GM23338 (cell line): ENCODE measurements around the gene FBXO15. TPM values are rescaled to one million over a fixed set of nuclear protein-coding genes. Genes with fewer than 3 reads are reported as not detected.

ENCODE experiments used
- ATAC-seq: fragments of 200-7000 bp; cut with Tn5 transposase; 3 replicates; pipeline ENCODE4 v1.9.1; 2020
- DNase-seq: peaks from one replicate; pipeline ENCODE4 v3.0.0-alpha.2; 2015; ENCODE audit warnings: low spot score
- H2AFZ ChIP-seq: fragments of 200-600 bp; sonication (generic); 2 replicates; pipeline ENCODE4 v1.8.0; 2016; ENCODE audit warnings: antibody characterized with exemption, mild to moderate bottlenecking, moderate library complexity
- H3F3A ChIP-seq: fragments of 200-600 bp; sonication (generic); replicated peaks from 2 replicates; pipeline ENCODE4 v1.8.0; 2017; ENCODE audit warnings: antibody characterized with exemption, mixed run types, low read depth
- H3K27ac ChIP-seq: fragments of 200-600 bp; sonication (generic); 2 replicates; pipeline ENCODE4 v1.6.1; 2016; ENCODE audit warnings: low read depth
- H3K27me3 ChIP-seq: fragments of 200-600 bp; sonication (generic); 2 replicates; pipeline ENCODE4 v1.8.0; 2016; ENCODE audit warnings: mild to moderate bottlenecking, mixed run types, moderate library complexity; ENCODE audit not compliant: insufficient read depth
- H3K36me3 ChIP-seq: fragments of 200-600 bp; sonication (generic); 2 replicates; pipeline ENCODE4 v1.8.0; 2016; ENCODE audit warnings: mild to moderate bottlenecking; ENCODE audit not compliant: insufficient read depth
- H3K4me1 ChIP-seq: fragments of 200-600 bp; sonication (generic); 2 replicates; pipeline ENCODE4 v1.8.0; 2016; ENCODE audit warnings: mild to moderate bottlenecking, moderate library complexity; ENCODE audit not compliant: insufficient read depth
- H3K4me2 ChIP-seq: fragments of 200-600 bp; sonication (generic); 2 replicates; pipeline ENCODE4 v1.7.1; 2017; ENCODE audit warnings: mixed run types
- H3K4me3 ChIP-seq: fragments of 200-600 bp; sonication (generic); 2 replicates; pipeline ENCODE4 v1.6.1; 2016; ENCODE audit warnings: mixed run types
- H3K79me2 ChIP-seq: fragments of 200-600 bp; sonication (generic); replicated peaks from 2 replicates; pipeline ENCODE4 v1.8.0; 2017; ENCODE audit warnings: mild to moderate bottlenecking; ENCODE audit not compliant: insufficient read depth
- H3K9me2 ChIP-seq: fragments of 200-600 bp; sonication (generic); 2 replicates; pipeline ENCODE4 v1.8.0; 2017; ENCODE audit not compliant: insufficient read depth
- H4K20me1 ChIP-seq: fragments of 200-600 bp; sonication (generic); replicated peaks from 2 replicates; pipeline ENCODE4 v1.8.0; 2017; ENCODE audit warnings: mild to moderate bottlenecking; ENCODE audit not compliant: insufficient read depth
- H3K27ac Mint-ChIP-seq: 2 replicates; pipeline ENCODE4 v1.8.0; 2020; ENCODE audit warnings: inconsistent platforms, mild to moderate bottlenecking, moderate library complexity, mixed read lengths
- H3K27me3 Mint-ChIP-seq: 3 replicates; pipeline ENCODE4 v1.8.0; 2022; ENCODE audit warnings: low read depth, mild to moderate bottlenecking, moderate library complexity, mixed read lengths, inconsistent platforms; ENCODE audit not compliant: insufficient read depth, poor library complexity
- H3K36me3 Mint-ChIP-seq: 3 replicates; pipeline ENCODE4 v1.8.0; 2021; ENCODE audit warnings: low read depth, mild to moderate bottlenecking, inconsistent platforms, moderate library complexity, mixed read lengths
- H3K4me1 Mint-ChIP-seq: 3 replicates; pipeline ENCODE4 v1.8.0; 2020; ENCODE audit warnings: mild to moderate bottlenecking, inconsistent platforms, mixed read lengths
- H3K4me3 Mint-ChIP-seq: 3 replicates; pipeline ENCODE4 v1.8.0; 2021; ENCODE audit warnings: moderate library complexity, mild to moderate bottlenecking, inconsistent platforms, mixed read lengths
- H3K9me3 Mint-ChIP-seq: 3 replicates; pipeline ENCODE4 v1.8.0; 2020; ENCODE audit warnings: moderate library complexity, mild to moderate bottlenecking, inconsistent platforms, mixed read lengths
- CTCF ChIP-seq, 2 experiments: fragments of 200-600 bp in 1 of 2; sonication (generic) in 1 of 2; conservative IDR thresholded peaks; 2 replicates each; pipeline versions ENCODE4 v1.5.1 to v1.6.1; 2016 to 2017; ENCODE audit warnings: antibody characterized with exemption in 2 of 2, low read depth in 2 of 2, mild to moderate bottlenecking in 2 of 2, moderate library complexity in 1 of 2
- ETS1 ChIP-seq: IDR thresholded peaks from 2 replicates; pipeline ENCODE4 v1.6.1; 2016; ENCODE audit warnings: antibody characterized with exemption
- EZH2 ChIP-seq: fragments of 200-600 bp; sonication (generic); IDR thresholded peaks from one replicate; pipeline ENCODE4 v1.8.0; 2017; ENCODE audit warnings: antibody characterized with exemption, mild to moderate bottlenecking, low read depth; ENCODE audit not compliant: unreplicated experiment
- EZH2phosphoT487 ChIP-seq: fragments of 200-600 bp; sonication (generic); IDR thresholded peaks from one replicate; pipeline ENCODE4 v1.8.1; 2018; ENCODE audit warnings: antibody characterized with exemption; ENCODE audit not compliant: unreplicated experiment
- JUNB ChIP-seq: IDR thresholded peaks from one replicate; pipeline ENCODE4 v1.6.1; 2016; ENCODE audit warnings: antibody characterized with exemption; ENCODE audit not compliant: unreplicated experiment
- REST ChIP-seq: IDR thresholded peaks from one replicate; pipeline ENCODE4 v1.6.1; 2018; ENCODE audit warnings: antibody characterized with exemption; ENCODE audit not compliant: unreplicated experiment
- STAT1 ChIP-seq: IDR thresholded peaks from one replicate; pipeline ENCODE4 v1.6.1; 2016; ENCODE audit warnings: antibody characterized with exemption; ENCODE audit not compliant: unreplicated experiment
- ZNF114 ChIP-seq: fragments of 250-450 bp; sonication (Bioruptor Pico); IDR thresholded peaks from 2 replicates; pipeline ENCODE4 v1.5.0; 2020; ENCODE audit warnings: mild to moderate bottlenecking, moderate library complexity
- ZNF331 ChIP-seq: fragments of 250-450 bp; sonication (Bioruptor Pico); IDR thresholded peaks from 2 replicates; pipeline ENCODE4 v1.5.0; 2020; ENCODE audit warnings: low read depth, mild to moderate bottlenecking, moderate library complexity
- polyA plus RNA-seq: library from polyadenylated mRNA; unstranded; fragments of >200 nt; fragmentation: Nextera tagmentation; extraction: Ambion mirVana; gene quantifications from 2 replicates; pipeline ENCODE4 v1.2.1, GENCODE V29; 2016
- total RNA-seq: library from RNA; depleted of rRNA; stranded (reverse); fragments of >200 nt; shearing (Covaris generic); gene quantifications from 2 replicates; pipeline ENCODE4 v1.2.3, GENCODE V29; 2014

Gene FBXO15
- total and polyA plus RNA-seq, 2 experiments from 2014 or later: 0.21 to 0.53 TPM

- no peak for TF ChIP-seq ETS1
- no peak for TF ChIP-seq JUNB
- TF ChIP-seq EZH2: no peak
- no peak for TF ChIP-seq EZH2phosphoT487
- TF ChIP-seq ZNF114 (CRISPR knock-in tag): no peak
- TF ChIP-seq STAT1: no peak
- TF ChIP-seq REST: no peak
These were observed 64.7 kb downstream of the FBXO15 start (continued) for GRCh38 chr18:74082742-74083556.

GRCh38 chr18:74081966-74082741 lies 65.5 kb downstream of the FBXO15 start:
- Histone ChIP-seq H2AFZ (peak overlapping the region; percentile 91), H3K79me2 (no peaks in the 10 kb centered on the region), H3K27ac (no peak overlapping the region), H4K20me1 (no peaks in the 10 kb centered on the region), H3F3A (no peaks in the 10 kb centered on the region), H3K4me2 (no peak overlapping the region), H3K4me1 (no peaks in the 10 kb centered on the region), H3K4me3 (no peak overlapping the region), H3K9me2 (no peaks in the 10 kb centered on the region), H3K36me3 (no peaks in the 10 kb centered on the region), H3K27me3 (no peaks in the 10 kb centered on the region)
- peak; percentile 100 for ATAC-seq
- Mint-ChIP-seq H3K9me3 (no peaks in the 10 kb centered on the region; the same call in 2 of the 3 replicates), H3K4me1 (peaks cover 5% of the 10 kb centered on the region; the same call in 2 of the 3 replicates), H3K27ac (no peak overlapping the region), H3K4me3 (no peak overlapping the region), H3K36me3 (no peaks in the 10 kb centered on the region), H3K27me3 (peaks cover 1% of the 10 kb centered on the region)
- peak; percentile 83 for DNase-seq
- no peak for TF ChIP-seq ZNF331 (CRISPR knock-in tag)
- peak; percentile 57 to 90 for TF ChIP-seq CTCF (conservative IDR thresholded peaks at IDR 0.05; ENCODE audit: low read depth in 2 of 2)
